Hematopoietic multipotent progenitor cell (in vitro differentiated cells): ENCODE data around the gene BRD9. TPM values are rescaled to one million over a fixed set of nuclear protein-coding genes. Genes with fewer than 3 reads are reported as not detected.

Source experiments
- DNase-seq, 3 donors: peaks; one replicate each; pipeline ENCODE4 v3.0.0-alpha.2; 2011 to 2015; ENCODE audit warnings: low read depth in 2 of 3, low spot score in 2 of 3
- total RNA-seq: library from RNA; depleted of rRNA; stranded (reverse); fragments of >200 nt; gene quantifications from one replicate; pipeline ENCODE4 v1.2.3, GENCODE V29; 2012

The BRD9 gene
- total RNA-seq, 1 donor: 34.2 TPM

GRCh38 chr5:905139-905642 is 12.6 kb upstream of the BRD9 start:
- DNase-seq: no peak

- no peak for DNase-seq
Observed at GRCh38 chr5:903756-904096, 11.1 kb upstream of the BRD9 start.

GRCh38 chr5:902129-902916 is 9.7 kb upstream of the BRD9 start:
- no peak for DNase-seq

GRCh38 chr5:900781-901180 is 8.2 kb upstream of the BRD9 start:
- DNase-seq: no peak

GRCh38 chr5:893711-894110 is 1.1 kb upstream of the BRD9 start:
- DNase-seq: no peak

GRCh38 chr5:893137-893506 is 521 bp upstream of the BRD9 start:
- no peak for DNase-seq

GRCh38 chr5:891837-892393 is 686 bp downstream of the BRD9 start:
- no peak for DNase-seq

- DNase-seq: no peak
Observed at GRCh38 chr5:891117-891836, 1.3 kb downstream of the BRD9 start.

- DNase-seq: no peak
Observed at GRCh38 chr5:889075-889710, 3.4 kb downstream of the BRD9 start.

- DNase-seq: no peak
Observed at GRCh38 chr5:888638-889035, 4.0 kb downstream of the BRD9 start.

- no peak for DNase-seq
Observed at GRCh38 chr5:887947-888637, 4.5 kb downstream of the BRD9 start.

GRCh38 chr5:886716-887325 is 5.8 kb downstream of the BRD9 start:
- no peak for DNase-seq

- DNase-seq: no peak
Observed at GRCh38 chr5:886036-886435, 6.6 kb downstream of the BRD9 start.

- DNase-seq: no peak
Observed at GRCh38 chr5:885529-885928, 7.1 kb downstream of the BRD9 start.

GRCh38 chr5:885127-885442 is 7.5 kb downstream of the BRD9 start:
- DNase-seq: no peak

- no peak for DNase-seq
Observed at GRCh38 chr5:884345-885126, 8.1 kb downstream of the BRD9 start.

- no peak for DNase-seq
Observed at GRCh38 chr5:883475-884181, 9.0 kb downstream of the BRD9 start.

GRCh38 chr5:882253-883183 is 10.1 kb downstream of the BRD9 start:
- DNase-seq: no peak
